Tibial nerve (tissue), 4 donors: ENCODE results near the gene PIGR.

Experiments
- EP300 ChIP-seq, 2 donors: sonication (generic); formaldehyde crosslinking; IDR thresholded peaks; one replicate each; pipeline ENCODE4 v1.6.1; 2017; ENCODE audit warnings: antibody characterized with exemption in 2 of 2, mild to moderate bottlenecking in 1 of 2
- POLR2A ChIP-seq, 2 donors: fragments of 450-650 bp; IDR thresholded peaks; one replicate each; pipeline ENCODE4 v1.6.1; 2017; ENCODE audit warnings: antibody characterized with exemption in 2 of 2, mild to moderate bottlenecking in 2 of 2, moderate library complexity in 2 of 2
- TF ChIP-seq, protein P1 (sequence below), 5 experiments: fragments of 200-600 bp in 3 of 5; fragments of 450-650 bp in 2 of 5; sonication (generic) in 3 of 5; IDR thresholded peaks; one replicate each; pipeline ENCODE4 v1.5.1; 2016 to 2019; ENCODE audit warnings: antibody characterized with exemption in 5 of 5, mild to moderate bottlenecking in 3 of 5, moderate library complexity in 2 of 5

GRCh38 chr1:206911064-206911663 is 35.1 kb downstream of the PIGR start:
- TF ChIP-seq EP300 (IDR thresholded peaks at IDR 0.05): no peak
- TF ChIP-seq, protein P1, sequence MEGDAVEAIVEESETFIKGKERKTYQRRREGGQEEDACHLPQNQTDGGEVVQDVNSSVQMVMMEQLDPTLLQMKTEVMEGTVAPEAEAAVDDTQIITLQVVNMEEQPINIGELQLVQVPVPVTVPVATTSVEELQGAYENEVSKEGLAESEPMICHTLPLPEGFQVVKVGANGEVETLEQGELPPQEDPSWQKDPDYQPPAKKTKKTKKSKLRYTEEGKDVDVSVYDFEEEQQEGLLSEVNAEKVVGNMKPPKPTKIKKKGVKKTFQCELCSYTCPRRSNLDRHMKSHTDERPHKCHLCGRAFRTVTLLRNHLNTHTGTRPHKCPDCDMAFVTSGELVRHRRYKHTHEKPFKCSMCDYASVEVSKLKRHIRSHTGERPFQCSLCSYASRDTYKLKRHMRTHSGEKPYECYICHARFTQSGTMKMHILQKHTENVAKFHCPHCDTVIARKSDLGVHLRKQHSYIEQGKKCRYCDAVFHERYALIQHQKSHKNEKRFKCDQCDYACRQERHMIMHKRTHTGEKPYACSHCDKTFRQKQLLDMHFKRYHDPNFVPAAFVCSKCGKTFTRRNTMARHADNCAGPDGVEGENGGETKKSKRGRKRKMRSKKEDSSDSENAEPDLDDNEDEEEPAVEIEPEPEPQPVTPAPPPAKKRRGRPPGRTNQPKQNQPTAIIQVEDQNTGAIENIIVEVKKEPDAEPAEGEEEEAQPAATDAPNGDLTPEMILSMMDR (IDR thresholded peaks at IDR 0.05): peak; percentile 44 to 79 (median 78)
- no peak for TF ChIP-seq POLR2A (IDR thresholded peaks at IDR 0.05)
